ENCODE results near the gene MYO15A. TPM values are rescaled to one million over a fixed set of nuclear protein-coding genes. Genes with fewer than 3 reads are reported as not detected.

Gene MYO15A
- total RNA-seq, 1 experiment from 2014 or later, result 0.24 TPM

DNA sequence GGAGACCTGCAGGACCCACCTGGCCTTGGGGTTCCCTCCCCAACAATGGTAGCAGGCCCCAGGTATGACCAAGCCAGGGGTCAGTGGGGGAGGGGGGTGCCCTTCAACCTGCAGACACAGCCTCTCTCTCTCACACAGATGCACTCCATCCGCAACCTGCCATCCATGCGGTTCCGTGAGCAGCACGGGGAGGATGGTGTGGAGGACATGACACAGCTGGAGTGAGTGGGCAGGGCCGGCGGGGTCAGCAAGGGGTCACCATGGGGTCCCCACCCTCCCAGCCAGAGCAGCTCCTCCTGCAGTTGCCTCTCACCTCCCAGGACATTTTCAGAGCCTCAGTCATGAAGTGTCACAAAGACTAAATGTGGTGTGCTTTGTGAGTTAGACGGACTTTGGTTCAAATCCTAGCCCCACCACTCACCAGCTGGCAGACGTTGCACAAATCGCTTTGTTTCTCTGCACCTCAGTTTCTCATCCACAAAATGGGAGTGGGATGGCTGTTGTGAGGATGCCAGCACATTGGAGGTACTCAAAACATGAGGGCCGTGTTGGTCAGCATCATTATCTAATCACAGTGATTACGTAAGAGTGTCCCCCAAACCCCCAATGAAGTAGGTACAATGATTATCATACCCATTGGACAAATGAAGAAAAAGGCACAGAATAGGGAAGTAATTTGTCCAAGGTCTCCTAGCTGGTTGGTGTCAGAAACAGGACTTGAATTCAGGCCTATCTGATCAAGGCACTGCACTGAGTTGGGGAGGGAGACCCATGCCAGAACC, 16.0 kb downstream of the MYO15A start:
- DNase-seq (ENCODE audit: low read depth), result no peak

DNA sequence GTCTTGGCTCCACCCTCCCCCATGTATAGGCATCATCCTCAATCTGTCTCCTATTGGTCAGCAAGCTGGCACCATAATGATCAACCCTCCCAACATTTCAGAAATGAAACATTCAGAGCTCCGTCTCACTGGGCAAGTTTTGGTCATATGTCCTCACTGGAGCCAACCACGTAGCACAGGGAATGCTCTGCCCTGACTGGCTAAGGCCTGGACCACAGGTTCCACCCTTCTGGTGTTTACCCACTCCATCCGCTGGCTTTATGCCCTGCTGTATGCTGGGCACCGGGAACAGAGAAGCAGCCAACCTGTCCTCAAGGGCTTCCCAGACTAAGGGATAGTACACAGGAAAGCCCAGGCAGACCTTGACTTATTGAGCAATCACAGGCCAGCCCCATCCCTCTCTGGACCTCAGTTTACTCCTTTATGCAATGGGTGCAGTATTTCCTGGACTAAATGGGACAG, 20.5 kb downstream of the MYO15A start:
- DNase-seq (ENCODE audit: low read depth), result peak; percentile 73

DNA sequence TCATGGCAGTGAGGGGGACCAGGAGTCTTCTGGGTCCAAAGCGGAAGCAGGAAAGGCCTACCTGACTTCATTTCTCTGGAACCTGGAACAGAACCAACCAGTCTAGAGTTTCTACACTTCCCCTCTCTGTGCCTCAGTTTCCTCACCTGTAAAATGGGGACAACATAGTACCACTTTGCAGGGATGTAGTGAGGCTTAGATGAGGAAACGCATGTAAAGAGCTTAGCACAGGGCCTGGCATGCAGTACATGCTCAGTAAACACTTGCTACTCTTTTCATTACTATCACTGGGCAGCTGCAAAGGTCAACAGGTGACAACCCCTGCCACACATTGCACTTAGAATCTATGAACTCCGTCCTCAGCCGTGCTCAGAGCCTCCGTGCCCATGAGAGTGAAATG, 24.2 kb downstream of the MYO15A start:
- DNase-seq (ENCODE audit: low read depth), result no peak

DNA sequence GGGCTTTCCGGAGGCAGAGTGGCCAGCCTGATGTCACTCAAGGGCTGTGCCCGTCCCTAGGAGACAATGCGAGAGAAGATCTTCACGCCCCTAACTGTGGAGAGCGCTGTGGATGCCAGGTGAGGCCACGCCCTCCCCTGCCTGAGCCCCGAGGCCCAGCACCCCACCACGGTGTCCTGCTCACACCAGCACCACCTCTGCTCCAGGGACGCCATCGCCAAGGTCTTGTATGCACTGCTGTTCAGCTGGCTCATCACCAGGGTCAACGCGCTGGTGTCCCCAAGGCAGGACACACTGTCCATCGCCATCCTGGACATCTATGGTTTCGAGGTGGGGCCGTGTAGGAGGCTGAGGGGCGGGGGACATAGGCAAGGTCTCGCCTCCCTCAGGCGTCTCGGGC, 27.8 kb downstream of the MYO15A start:
- no peak for DNase-seq (ENCODE audit: low read depth)

DNA sequence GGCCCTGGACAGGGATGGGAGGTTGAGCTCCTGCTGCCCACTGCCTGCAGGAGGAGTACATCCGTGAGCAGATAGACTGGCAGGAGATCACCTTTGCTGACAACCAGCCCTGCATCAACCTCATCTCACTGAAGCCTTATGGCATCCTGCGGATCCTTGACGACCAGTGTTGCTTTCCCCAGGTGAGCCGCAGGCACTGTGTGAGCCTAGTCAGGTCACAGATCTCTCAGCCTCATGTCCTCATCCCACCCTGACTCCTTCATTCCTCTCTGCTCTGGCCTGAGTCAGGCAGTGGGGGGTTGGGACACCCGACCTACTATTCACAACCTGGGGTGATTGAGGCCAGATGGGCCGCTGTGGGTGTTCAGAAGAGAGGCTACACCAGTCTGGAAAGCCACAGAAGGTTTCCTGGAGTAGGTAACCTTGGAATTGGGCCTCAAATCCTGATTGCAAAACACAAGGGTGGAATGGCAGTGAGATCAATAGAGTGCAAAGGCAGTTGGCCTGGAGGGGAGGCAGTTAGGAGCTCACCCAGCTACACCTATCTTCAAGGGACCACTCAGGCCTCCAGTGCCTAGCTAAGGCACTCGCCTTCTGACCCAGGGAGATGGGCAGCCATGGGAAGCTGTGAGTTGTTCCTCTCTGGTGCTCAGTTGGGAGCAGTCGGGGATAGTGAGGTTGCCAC, 29.7 kb downstream of the MYO15A start:
- no peak for DNase-seq (ENCODE audit: low read depth)

DNA sequence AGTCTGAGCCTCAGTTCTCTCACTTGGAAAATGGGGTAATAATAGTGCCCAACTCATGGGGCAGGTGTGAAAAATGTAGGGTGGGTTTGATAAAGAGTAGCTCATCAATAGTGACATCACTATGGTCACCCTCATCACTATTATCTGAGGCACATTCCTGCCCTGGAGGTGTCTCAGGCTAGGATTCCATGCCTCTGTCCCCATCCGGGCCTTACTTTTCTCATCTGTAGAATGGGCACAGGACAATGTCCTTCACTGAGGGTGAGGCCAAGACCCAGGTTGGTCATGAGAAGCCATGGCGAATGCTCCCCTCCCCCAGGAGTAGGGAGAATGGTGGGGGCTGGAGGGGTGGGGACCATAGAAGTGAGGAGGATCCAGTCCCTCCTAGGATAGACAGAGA, 30.5 kb downstream of the MYO15A start:
- DNase-seq (ENCODE audit: low read depth), result no peak

DNA sequence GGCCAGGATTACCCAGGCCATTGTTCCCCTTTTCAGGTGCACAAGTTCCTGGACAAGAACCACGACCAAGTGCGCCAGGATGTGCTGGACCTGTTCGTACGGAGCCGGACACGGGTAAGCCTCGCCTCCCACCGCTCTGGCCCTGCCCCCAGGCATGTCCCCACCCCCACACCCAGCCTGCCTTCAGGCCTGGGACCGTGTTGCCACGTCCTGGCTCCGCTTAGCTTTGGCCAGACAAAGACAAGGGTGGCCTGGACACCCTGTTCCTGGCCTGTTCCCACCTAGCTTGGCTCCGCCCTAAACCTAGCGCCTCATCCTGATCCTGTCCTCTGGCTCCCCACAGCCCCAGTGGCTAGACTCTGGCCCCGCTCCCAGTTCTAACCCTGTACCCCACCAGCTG, 30.9 kb downstream of the MYO15A start:
- no peak for DNase-seq (ENCODE audit: low read depth)

DNA sequence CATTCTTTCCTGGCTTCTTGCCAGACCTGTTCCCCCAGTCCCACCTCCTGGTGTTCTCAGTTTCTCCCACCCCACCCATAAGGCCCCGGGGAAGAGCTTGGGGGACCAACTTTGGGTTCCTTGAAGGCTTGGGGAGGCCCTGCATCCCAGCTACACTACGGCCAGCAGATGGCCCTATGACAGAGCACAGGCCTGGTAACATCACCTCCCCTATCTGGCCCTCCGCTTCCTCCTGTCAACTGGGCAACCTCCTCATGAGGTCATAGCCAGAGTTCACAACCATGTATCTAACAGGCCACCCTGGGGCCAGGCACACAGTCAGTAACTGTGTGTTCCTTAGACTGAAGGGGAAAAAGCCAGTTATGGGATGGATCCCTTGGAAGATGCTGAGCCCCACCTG, 31.4 kb downstream of the MYO15A start:
- DNase-seq (ENCODE audit: low read depth), result no peak

DNA sequence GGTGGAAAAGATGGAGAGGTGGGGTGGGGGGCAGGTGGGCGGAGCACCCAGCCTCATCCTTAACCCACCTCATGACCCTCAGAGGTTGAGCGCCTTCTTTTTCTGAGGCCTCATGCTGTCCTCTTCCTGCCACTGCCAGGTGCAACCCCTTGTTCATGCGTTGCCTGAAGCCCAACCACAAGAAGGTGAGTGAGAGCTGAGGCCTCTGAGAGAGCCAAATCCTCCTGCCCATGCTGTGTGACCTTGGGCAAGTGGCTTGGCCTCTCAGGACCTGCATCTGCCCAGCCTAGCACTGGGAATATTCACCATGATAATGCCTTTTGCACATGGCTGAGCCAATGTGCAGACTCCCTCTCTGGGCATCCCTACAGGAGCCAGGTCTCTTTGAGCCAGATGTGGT, 32.1 kb downstream of the MYO15A start:
- DNase-seq (ENCODE audit: low read depth), result no peak

DNA sequence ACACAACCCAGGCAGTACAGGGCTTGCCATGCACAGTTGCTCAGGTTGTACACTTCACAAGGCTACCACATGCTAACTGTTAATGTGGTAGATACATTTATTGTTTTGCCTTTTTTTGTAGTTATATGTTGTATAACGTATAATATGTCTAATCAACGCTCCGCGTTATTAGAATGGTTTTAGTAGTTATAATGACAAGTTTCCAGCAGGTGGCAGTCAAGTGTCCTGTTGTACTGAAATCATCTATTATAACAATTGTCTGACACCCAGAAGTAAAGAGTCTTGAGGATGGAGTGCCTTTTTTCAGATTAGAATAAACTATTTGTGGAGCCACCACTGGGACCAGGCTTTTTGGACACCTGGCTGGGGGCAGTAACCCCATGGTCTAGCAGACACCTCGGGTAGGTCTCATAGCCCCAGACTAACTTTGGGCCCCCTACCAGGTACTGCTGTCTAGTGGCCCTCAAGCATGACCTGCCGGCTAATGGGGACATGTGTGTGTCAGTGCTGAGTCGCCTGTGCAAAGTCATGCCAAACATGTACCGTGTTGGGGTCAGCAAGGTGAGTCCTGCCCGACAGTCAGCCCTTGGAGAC, 32.8 kb downstream of the MYO15A start:
- peak; percentile 45 for DNase-seq (ENCODE audit: low read depth)

DNA sequence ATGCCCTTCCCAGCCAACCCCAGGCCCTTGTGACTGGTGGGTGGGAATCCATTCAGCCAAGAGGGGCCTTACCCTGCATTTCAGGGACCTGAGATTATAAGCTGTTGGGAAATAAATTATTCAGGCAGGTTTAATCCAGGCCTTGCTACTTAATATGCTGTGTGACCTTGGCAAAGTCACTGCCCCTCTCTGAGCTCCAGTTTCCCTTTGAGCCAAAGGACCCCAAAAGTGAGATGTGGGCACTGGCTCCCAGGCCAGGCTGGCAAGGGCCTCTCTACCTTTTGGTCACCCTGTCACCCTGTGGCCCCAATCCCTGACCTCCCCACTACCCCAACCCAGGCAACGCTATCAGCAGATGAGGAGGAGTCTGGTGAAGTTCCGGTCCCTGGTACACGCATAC, 33.9 kb downstream of the MYO15A start:
- DNase-seq (ENCODE audit: low read depth), result no peak

DNA sequence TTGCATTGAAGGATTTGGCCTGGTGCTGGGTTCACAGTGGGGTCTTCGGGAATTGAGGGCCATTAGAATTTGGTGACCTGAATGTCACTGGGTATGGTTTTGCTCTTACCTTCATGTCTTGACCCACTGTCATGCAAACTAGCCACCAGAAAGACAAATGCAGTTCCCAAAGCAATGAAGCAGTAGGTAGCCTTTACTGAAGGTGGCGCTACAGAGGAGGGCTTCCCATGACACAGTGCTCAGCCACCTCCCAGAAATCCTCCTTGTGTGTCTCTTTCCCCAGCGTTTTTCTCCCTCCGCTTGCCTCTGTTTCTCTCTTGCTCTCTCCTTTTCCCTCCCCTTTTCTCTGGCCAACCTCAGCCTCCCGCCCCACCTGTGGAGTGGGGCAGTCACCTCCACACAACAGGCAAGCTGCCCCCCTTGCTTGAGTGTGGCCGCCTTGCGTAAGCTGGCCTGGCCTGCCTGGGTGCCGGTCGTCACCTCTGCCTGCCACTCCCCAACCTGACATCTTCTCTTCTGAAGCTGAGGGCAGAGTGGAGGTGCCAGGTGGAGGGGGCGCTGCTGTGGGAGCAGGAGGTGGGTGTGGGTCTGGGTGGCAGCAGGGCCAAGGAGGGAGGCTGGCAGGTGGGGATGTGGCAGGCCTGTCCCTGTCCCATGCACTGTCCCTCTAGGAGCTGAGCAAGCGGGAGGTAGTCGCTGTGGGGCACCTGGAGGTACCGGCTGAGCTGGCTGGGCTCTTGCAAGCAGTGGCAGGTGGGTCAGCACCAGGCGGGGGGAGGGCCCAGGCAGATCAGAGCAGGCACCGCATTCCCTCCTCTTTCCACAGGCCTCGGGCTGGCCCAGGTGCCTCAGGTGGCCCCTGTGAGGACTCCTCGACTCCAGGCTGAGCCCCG, 34.7 kb downstream of the MYO15A start:
- DNase-seq (ENCODE audit: low read depth), result no peak

DNA sequence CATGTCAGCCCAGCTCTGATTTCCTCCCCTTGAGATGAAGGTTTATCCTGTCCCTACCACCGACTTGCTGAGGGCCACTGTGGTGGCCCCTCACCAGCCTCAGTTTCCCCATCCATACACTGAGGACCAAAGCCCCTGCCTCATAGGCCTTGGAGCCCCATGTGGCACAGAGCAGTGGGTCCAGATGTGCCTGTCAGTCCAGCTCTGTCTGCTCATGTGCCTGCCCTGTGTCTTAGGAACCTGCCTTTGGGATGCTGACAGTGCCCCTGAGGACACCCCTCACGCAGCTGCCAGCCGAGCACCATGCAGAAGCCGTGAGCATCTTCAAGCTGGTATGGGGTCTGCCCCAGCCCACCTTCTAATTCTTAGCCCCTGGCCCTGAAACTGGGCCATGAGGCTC, 35.7 kb downstream of the MYO15A start:
- no peak for DNase-seq (ENCODE audit: low read depth)

DNA sequence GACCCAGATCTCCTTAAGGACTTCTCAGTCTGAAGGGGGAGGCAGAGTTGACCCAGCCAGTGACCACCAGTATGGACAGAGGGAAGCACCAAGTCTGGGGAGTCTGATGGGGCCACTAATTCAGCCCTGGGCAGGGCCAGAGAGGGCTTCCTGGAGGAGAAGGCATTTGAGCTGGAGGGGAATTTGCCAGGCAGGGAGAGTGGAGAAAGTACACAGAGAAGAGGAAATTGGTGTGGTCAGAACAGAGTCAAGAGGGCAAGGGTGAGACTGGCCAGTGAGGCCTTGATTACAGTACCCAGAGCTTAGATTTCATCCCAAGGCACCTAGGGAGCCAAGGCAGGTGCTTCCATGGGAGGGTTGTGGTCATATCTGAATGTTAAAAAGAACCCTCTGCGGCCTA, 36.3 kb downstream of the MYO15A start:
- no peak for DNase-seq (ENCODE audit: low read depth)

DNA sequence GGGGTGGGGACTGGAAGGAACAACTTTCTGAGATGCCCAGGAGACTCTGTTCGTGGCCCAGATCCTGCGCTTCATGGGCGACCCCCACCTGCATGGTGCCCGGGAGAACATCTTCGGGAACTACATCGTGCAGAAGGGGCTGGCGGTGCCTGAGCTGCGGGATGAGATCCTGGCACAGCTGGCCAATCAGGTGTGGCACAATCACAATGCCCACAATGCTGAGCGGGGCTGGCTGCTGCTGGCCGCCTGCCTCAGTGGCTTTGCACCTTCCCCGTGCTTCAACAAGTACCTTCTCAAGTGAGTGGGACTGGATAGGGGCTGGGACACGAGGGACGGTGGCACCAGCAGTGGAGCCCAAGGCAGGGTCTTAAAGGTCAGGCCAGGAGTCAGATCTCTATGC, 37.3 kb downstream of the MYO15A start:
- DNase-seq (ENCODE audit: low read depth), result no peak

DNA sequence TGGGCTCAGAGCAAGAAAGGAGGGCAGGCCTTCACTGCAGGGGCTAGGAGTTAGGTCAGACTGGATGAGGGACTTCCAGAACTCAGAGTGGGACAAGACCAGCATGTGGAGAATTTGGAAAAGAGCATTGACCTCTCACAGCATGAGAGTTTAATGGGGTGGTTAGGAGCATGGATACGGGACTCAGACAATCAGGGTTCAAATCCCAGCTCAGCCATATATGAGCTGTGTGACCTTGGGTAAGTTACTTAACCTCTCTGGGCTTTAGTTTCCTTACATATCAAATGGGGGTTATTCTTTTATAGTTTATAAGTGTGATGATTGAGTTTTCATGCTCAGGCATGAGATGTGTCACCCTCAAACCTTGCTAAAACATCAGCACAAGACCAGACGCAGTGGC, 37.7 kb downstream of the MYO15A start:
- no peak for DNase-seq (ENCODE audit: low read depth)

DNA sequence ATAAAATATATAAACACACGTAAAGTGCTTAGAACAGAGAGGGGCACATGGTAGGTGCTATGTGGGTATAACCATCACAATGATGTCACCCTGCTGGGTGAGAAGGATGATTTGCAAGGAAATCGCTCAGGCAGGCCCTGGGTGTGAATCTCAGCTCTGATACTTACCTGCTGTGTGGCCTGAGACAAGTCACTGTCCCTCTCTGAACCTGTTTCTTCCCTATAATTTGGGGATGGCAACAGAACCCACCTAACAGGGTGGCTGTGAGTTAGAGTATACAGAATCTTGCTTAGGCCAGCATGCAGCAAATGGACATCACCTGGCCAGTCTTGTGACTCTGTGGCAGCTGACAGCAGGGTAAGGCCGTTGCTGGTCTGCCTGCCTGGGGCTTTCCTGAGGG, 38.4 kb downstream of the MYO15A start:
- no peak for DNase-seq (ENCODE audit: low read depth)

DNA sequence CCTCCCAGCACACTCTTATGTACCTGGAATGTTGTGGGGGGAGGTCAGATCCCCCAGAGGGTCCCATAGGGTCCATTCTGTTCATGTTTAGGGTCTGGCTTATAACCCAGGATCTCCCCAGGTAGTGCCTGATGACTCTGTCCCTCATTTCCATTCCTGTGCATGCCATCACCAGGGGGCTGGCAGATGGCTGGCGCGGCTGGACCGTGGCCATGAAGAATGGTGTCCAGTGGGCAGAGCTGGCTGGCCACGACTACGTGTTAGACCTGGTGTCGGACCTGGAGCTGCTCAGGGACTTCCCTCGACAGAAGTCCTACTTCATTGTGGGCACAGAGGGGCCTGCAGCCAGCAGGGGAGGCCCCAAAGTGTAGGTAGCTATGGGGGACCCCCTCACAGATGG, 40.0 kb downstream of the MYO15A start:
- DNase-seq (ENCODE audit: low read depth), result no peak

DNA sequence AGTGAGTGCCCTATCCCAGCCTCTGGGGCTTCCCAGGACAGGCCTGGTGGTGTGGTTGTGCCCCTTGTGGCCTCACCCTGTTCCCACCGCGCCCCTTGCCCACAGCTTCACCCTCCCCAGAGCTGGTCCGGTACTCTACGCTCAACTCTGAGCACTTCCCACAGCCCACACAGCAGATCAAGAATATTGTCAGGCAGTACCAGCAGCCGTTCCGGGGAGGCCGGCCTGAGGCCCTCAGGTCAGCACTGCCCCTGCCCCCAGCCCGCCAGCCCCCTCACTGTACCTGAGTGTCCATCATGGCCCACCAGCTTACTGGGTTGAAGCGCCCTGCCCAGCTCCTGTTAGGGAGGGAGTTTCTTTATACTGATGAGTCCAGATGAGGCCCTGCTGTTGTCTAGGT, 42.7 kb downstream of the MYO15A start:
- no peak for DNase-seq (ENCODE audit: low read depth)

DNA sequence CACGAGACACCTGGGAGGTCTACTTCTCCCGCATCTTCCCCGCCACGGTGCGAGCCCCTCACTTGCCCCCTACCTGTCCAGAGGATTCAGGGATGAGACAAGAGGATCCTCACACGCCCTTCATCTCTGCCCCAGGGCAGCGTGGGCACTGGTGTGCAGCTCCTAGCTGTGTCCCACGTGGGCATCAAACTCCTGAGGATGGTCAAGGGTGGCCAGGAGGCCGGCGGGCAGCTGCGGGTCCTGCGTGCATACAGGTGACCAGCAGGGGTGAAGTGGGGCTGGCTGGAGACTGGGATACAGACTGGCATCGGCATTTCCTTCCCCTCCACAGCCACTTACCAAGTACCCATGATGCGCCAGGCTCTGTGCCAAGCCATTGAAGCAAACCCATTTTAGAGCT, 46.6 kb downstream of the MYO15A start:
- DNase-seq (ENCODE audit: low read depth), result no peak

DNA sequence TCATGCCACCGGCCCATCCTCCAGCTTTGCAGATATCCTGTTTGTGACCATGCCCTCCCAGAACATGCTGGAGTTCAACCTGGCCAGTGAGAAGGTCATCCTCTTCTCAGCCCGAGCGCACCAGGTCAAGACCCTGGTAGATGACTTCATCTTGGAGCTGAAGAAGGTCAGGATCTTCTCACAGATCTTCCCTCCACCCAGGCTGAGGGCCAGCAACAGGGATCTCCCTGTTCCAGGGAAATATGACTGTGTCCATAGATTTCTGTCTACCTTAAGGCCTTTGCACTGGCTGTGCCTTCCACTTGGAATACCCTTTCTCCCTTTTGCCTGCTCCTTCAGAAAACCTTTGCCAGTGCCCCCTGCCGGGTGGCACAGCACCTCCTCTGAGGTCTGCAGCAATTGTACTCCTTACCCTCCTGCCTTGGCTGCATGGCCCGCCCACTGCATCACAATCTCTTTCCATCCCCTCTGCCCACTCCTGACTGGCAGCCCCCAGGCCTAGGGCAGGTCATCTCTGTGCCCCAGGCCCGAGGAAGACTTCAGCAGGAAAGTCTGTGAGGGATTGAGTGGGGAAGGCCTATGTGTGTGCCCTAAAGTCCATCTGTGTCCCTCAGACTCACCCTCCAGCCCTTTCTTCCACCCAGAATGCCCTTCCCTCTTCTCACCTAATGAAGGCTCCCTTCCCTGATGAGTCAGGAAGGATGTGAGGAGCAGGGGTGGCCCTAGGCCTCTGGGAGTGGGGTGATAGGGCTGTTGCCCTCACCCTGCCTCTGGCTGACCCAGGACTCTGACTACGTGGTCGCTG, 47.8 kb downstream of the MYO15A start:
- no peak for DNase-seq (ENCODE audit: low read depth)
